Esophagus muscularis mucosa (tissue), 4 donors: ENCODE data around the gene SERINC5. TPM values are rescaled to one million over a fixed set of nuclear protein-coding genes. Genes with fewer than 3 reads are reported as not detected.

Experiments used
- DNase-seq: peaks from one replicate; pipeline ENCODE4 v3.0.0-alpha.2; 2017; ENCODE audit errors: extremely low spot score
- H3K27ac ChIP-seq, 4 donors: fragments of 200-600 bp; sonication (generic); replicated peaks in 1 of 4; 1 replicate in 3 of 4; 2 replicates in 1 of 4; pipeline ENCODE4 v1.5.1; 2016 to 2019; ENCODE audit warnings: mild to moderate bottlenecking in 1 of 4
- H3K27me3 ChIP-seq, 4 donors: fragments of 200-600 bp; sonication (generic); one replicate each; pipeline versions ENCODE4 v1.5.1 to v1.6.0; 2016 to 2019
- H3K36me3 ChIP-seq, 4 donors: fragments of 200-600 bp; sonication (generic); one replicate each; pipeline ENCODE4 v1.5.1; 2016 to 2019
- H3K4me1 ChIP-seq, 4 donors: fragments of 200-600 bp; sonication (generic); one replicate each; pipeline ENCODE4 v1.5.1; 2016 to 2019
- H3K4me3 ChIP-seq, 4 donors: fragments of 200-600 bp; sonication (generic); 1 replicate in 2 of 4; 2 replicates in 2 of 4; pipeline ENCODE4 v1.5.1; 2016 to 2019; ENCODE audit warnings: mild to moderate bottlenecking in 4 of 4, moderate library complexity in 1 of 4
- H3K9me3 ChIP-seq, 4 donors: fragments of 200-600 bp; sonication (generic); 1 replicate in 3 of 4; 2 replicates in 1 of 4; pipeline ENCODE4 v1.5.1; 2016 to 2019
- CTCF ChIP-seq, 3 experiments: fragments of 200-600 bp in 2 of 3; fragments of 450-650 bp in 1 of 3; sonication (generic) in 2 of 3; IDR thresholded peaks; one replicate each; pipeline ENCODE4 v1.5.1; 2017 to 2019; ENCODE audit warnings: antibody characterized with exemption in 3 of 3, mild to moderate bottlenecking in 2 of 3, moderate library complexity in 1 of 3
- EP300 ChIP-seq: sonication (generic); formaldehyde crosslinking; IDR thresholded peaks from one replicate; pipeline ENCODE4 v1.6.1; 2017; ENCODE audit warnings: antibody characterized with exemption
- POLR2A ChIP-seq: fragments of 450-650 bp; IDR thresholded peaks from one replicate; pipeline ENCODE4 v1.6.1; 2017; ENCODE audit warnings: antibody characterized with exemption, moderate library complexity, mild to moderate bottlenecking, low read depth
- POLR2AphosphoS5 ChIP-seq, 2 donors: sonication (generic); formaldehyde crosslinking; IDR thresholded peaks; one replicate each; pipeline ENCODE4 v1.6.1; 2017; ENCODE audit warnings: antibody characterized with exemption in 2 of 2
- WGBS: methylation state at CpG from one replicate; pipeline ENCODE4 v1.1.5; 2018; 5-methylcytosine and 5-hydroxymethylcytosine counted together
- intact Hi-C: fragments of 100-400 bp; cut with DNase I; formaldehyde crosslinking; loops from one replicate; pipeline ENCODE4 v1.15.1; 2023
- total RNA-seq, 4 donors: library from RNA; depleted of rRNA; stranded (reverse); fragments of >200 nt; gene quantifications; one replicate each; pipeline versions ENCODE4 v1.1.0 to v1.2.1, GENCODE V29; 2016

SERINC5 gene
- total RNA-seq, 4 donors from 2014 or later = 5.8 to 9.1 (median 8.3) TPM

- intact Hi-C loops = no loop called here
- no peak for DNase-seq
- H3K27ac ChIP-seq = no peak overlapping the region
- no peaks in the 10 kb centered on the region for H3K9me3 ChIP-seq
- no peaks in the 10 kb centered on the region for H3K4me1 ChIP-seq
- H3K36me3 ChIP-seq = no peaks in the 10 kb centered on the region
- TF ChIP-seq EP300 = no peak
- no peak overlapping the region for H3K4me3 ChIP-seq
- 93% methylated on average over 5 of the region's 5 CpGs for WGBS
- H3K27me3 ChIP-seq = no peaks in the 10 kb centered on the region
These were observed 126.7 kb downstream of the SERINC5 start for GRCh38 chr5:80129146-80129545.

GRCh38 chr5:80128141-80128540 is 127.7 kb downstream of the SERINC5 start:
- DNase-seq = no peak
- Histone ChIP-seq H3K36me3 (no peaks in the 10 kb centered on the region), H3K4me3 (no peak overlapping the region), H3K9me3 (no peaks in the 10 kb centered on the region), H3K4me1 (no peaks in the 10 kb centered on the region), H3K27ac (no peak overlapping the region), H3K27me3 (no peaks in the 10 kb centered on the region)
- intact Hi-C loops = no loop called here
- WGBS = 49% methylated on average over 2 of the region's 2 CpGs
- TF ChIP-seq CTCF (IDR thresholded peaks at IDR 0.05) = no peak
- TF ChIP-seq POLR2A = no peak
- TF ChIP-seq POLR2AphosphoS5 (IDR thresholded peaks at IDR 0.05) = no peak
- no peak for TF ChIP-seq EP300

GRCh38 chr5:80127116-80127552 is 128.7 kb downstream of the SERINC5 start:
- DNase-seq = no peak
- 61% methylated on average over 4 of the region's 4 CpGs for WGBS
- Histone ChIP-seq H3K4me1 (no peaks in the 10 kb centered on the region), H3K9me3 (no peaks in the 10 kb centered on the region), H3K27me3 (no peaks in the 10 kb centered on the region), H3K27ac (no peak overlapping the region), H3K4me3 (no peak overlapping the region), H3K36me3 (no peaks in the 10 kb centered on the region)
- TF ChIP-seq CTCF (IDR thresholded peaks at IDR 0.05) (no peak), POLR2A (no peak), POLR2AphosphoS5 (IDR thresholded peaks at IDR 0.05) (no peak), EP300 (no peak)
- intact Hi-C loops = no loop called here

- 55% methylated on average over 4 of the region's 4 CpGs for WGBS
- no peaks in the 10 kb centered on the region for H3K4me1 ChIP-seq
- DNase-seq = no peak
These were observed 129.8 kb downstream of the SERINC5 start for GRCh38 chr5:80125962-80126480.

GRCh38 chr5:80125022-80125961 is 130.6 kb downstream of the SERINC5 start:
- Histone ChIP-seq H3K4me3 (no peak overlapping the region), H3K27me3 (no peaks in the 10 kb centered on the region), H3K36me3 (no peaks in the 10 kb centered on the region), H3K27ac (peak overlapping the region in 1 of 4 donors; percentile 27), H3K9me3 (no peaks in the 10 kb centered on the region), H3K4me1 (no peaks in the 10 kb centered on the region)
- no peak for DNase-seq
- 86% methylated on average over 11 of the region's 11 CpGs for WGBS
- TF ChIP-seq CTCF (IDR thresholded peaks at IDR 0.05) (no peak), EP300 (no peak), POLR2A (no peak), POLR2AphosphoS5 (IDR thresholded peaks at IDR 0.05) (no peak)
- intact Hi-C loops = no loop called here

More at GRCh38 chr5:80125962-80126480, 129.8 kb downstream of the SERINC5 start:
- Histone ChIP-seq H3K27me3 (no peaks in the 10 kb centered on the region), H3K27ac (no peak overlapping the region), H3K9me3 (no peaks in the 10 kb centered on the region), H3K4me3 (no peak overlapping the region), H3K36me3 (no peaks in the 10 kb centered on the region)
- TF ChIP-seq POLR2AphosphoS5 (IDR thresholded peaks at IDR 0.05) (no peak), EP300 (no peak)
- intact Hi-C loops = no loop called here
